GM12874 (cell line): ENCODE data around the gene DZIP1L.

Source experiments
- TF ChIP-seq, protein P1 (sequence below): IDR thresholded peaks from 2 replicates; pipeline ENCODE4 v1.5.1; 2011; ENCODE audit warnings: low read depth, mild to moderate bottlenecking, control low read depth, low read length, moderate library complexity; ENCODE audit not compliant: insufficient read depth

DZIP1L gene

DNA sequence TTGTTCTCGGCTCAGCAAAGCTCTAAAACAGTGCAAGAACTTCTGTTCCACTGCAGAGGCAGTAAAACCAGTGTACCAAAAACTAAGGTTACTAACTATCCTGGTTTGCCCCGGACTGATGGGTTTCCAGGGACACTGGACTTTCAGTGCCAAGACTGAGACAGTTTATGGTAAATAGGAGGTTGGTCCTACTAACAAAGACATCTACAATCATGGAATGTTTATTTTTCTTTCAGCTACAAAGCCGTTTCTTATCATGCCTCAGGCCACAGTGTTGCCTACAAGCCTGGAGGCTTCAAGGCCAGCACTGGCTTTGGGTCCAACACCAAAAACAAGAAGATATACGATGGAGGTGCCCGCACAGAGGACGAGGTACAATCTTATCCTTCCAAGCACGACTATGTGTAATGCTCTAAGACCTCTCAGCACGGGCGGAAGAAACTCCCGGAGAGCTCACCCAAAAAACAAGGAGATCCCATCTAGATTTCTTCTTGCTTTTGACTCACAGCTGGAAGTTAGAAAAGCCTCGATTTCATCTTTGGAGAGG is 84.6 kb downstream of the DZIP1L start:
- TF ChIP-seq, protein P1, sequence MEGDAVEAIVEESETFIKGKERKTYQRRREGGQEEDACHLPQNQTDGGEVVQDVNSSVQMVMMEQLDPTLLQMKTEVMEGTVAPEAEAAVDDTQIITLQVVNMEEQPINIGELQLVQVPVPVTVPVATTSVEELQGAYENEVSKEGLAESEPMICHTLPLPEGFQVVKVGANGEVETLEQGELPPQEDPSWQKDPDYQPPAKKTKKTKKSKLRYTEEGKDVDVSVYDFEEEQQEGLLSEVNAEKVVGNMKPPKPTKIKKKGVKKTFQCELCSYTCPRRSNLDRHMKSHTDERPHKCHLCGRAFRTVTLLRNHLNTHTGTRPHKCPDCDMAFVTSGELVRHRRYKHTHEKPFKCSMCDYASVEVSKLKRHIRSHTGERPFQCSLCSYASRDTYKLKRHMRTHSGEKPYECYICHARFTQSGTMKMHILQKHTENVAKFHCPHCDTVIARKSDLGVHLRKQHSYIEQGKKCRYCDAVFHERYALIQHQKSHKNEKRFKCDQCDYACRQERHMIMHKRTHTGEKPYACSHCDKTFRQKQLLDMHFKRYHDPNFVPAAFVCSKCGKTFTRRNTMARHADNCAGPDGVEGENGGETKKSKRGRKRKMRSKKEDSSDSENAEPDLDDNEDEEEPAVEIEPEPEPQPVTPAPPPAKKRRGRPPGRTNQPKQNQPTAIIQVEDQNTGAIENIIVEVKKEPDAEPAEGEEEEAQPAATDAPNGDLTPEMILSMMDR: no peak

DNA sequence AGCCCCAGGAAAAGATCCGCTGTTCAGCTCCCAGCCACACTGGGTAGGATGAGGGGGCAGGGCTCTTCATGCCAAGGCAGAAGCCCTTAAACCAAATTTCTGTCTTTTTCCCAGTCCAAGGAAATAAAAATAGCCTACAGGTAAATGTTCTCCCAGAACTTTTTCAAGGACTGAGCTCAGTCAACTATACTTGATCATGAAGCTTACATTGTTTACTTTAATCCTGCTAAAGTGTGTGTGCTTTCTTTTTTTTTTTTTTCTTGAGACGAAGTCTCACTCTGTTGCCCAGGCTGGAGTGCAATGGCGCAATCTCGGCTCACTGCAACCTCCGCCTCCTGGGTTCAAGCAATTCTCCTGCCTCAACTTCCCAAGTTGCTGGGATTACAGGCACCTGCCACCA is 87.6 kb downstream of the DZIP1L start:
- TF ChIP-seq, protein P1: no peak

DNA sequence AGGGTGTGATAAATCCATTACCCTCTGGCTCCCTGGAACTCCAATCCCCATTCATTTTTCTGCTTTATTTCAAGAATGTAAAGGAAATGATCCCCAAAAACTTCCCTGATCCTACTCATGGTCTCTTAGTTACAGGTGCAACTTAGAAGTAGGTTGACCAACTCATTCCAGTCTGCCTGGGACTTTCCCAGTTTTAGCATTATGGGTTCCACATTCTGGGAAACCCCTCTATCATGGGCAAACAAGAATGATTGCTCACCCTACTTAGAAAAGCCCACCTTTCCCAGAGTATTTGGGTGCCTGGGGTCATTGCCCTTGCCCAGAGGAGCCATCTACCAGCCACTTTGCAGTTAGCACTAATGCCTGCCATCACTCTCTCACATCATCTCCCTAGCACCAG is 89.9 kb downstream of the DZIP1L start:
- TF ChIP-seq, protein P1: no peak

DNA sequence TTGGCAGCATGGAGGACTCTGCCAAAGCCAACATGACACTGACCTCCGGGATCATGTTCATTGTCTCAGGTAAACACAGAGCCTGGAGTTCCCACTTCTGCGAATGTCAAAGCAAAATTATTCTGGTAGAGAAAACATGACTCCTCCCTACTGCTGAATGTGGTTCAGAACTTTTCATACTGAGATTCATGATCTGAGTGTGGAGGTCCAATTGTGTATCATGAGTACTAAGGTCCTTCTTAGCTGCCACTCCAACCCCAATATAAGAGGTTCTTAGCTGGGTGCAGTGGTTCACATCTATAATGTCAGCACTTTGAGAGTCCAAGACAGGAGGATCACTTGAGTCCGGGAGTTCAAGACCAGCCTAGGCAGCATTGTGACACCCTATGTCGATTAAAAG is 91.7 kb downstream of the DZIP1L start:
- TF ChIP-seq, protein P1: no peak

DNA sequence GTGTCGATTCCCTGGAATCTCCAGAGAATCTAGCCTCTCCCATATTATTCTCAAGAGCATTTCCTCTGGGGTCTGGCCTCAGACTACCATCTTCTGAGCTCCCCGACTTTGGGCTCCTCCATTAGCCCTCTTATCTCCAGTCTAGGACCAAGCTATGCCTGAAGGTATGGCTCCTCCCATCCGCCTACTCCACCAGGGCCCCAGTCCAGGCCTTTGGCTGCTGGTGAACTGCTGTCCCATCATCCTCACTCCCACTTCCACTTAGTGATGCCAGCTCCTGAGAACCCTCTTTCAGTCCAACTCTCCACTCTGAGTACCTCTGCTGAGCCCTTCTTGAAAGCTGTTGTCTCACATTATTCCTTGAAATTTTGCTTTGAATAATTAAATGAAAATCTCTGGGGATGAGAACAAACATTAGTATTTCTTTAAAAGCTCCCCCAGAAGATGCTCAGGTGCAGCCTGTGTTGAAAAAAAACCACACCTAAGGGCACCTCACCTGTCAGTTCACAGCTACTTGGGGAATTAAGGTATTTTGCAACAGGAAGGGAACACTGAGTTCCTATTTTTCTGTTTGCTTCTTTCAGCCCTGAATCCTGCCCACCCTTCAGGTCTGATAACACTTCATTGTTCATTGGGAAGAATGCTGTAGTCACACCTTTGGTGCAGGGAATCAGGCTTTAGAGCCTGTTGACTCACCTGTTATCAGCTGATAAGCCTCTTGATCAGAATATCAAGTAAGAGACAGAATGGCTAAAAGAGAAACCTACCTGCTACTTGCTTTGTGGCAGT is 95.9 kb downstream of the DZIP1L start:
- TF ChIP-seq, protein P1: no peak

DNA sequence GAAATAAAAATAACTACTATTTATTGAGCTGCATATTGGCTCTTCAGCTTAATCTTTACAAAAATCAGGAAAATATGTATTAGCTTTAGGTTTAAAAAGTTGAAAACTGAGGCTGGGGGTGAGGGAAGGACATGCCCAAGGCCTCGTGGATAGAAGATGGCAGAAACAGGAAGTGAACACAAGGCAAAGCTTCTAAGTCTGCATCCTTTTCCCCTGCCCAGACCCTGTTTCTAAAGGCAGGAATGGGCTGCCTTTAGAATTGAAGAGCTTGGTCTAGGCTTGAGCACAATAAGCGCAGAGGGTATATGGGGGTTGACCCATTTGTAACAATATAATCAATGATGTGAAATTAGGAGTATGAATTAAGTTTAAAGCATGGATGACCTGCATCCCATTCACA is 99.3 kb downstream of the DZIP1L start:
- TF ChIP-seq, protein P1: no peak

DNA sequence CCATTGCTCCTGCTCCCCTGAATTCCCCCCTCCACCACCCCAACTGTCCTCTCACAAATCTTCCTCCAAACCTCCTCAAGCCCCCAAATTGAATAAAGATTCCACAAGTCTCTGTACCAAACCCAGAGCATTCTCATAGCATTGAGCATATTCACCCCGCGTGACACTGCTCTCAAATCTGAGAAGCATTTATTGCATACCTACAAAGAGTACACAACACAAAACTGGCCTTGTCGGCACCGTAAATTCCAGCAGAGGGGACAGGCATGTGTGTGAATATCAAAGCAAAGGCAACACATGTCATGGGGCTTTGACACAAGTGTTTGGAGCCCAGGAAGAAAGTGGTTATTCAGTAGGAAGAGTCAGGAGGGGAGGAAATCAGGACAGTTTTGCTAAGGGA is 102.9 kb downstream of the DZIP1L start:
- TF ChIP-seq, protein P1: no peak
